HepG2 (cell line): ENCODE measurements around the gene PGK1. TPM values are rescaled to one million over a fixed set of nuclear protein-coding genes. Genes with fewer than 3 reads are reported as not detected.

Experiments
- AGO1 ChIP-seq: fragments of 200-400 bp; formaldehyde crosslinking; IDR thresholded peaks from 2 replicates; pipeline ENCODE4 v1.6.1; 2017; ENCODE audit warnings: mild to moderate bottlenecking, low read depth, low read length, moderate library complexity; ENCODE audit not compliant: poor library complexity, severe bottlenecking
- GMEB1 ChIP-seq: sonication (generic); formaldehyde crosslinking; IDR thresholded peaks from 2 replicates; pipeline ENCODE4 v1.5.1; 2020; ENCODE audit warnings: missing genetic modification reagents, mild to moderate bottlenecking, borderline replicate concordance
- HMG20A ChIP-seq: IDR thresholded peaks from 2 replicates; pipeline ENCODE4 v1.6.1; 2016; ENCODE audit warnings: borderline replicate concordance
- KDM5A ChIP-seq: fragments of 200-600 bp; sonication (generic); IDR thresholded peaks from 2 replicates; pipeline ENCODE4 v1.7.0; 2018; ENCODE audit warnings: antibody characterized with exemption, mild to moderate bottlenecking, low read length, borderline replicate concordance
- MZF1 ChIP-seq: sonication (generic); formaldehyde crosslinking; IDR thresholded peaks from 2 replicates; pipeline ENCODE4 v1.8.1; 2023; ENCODE audit warnings: mild to moderate bottlenecking, missing genetic modification reagents, borderline replicate concordance
- NFE2 ChIP-seq: sonication (generic); formaldehyde crosslinking; IDR thresholded peaks from 2 replicates; pipeline ENCODE4 v1.4.0; 2020; ENCODE audit warnings: missing genetic modification reagents
- NONO ChIP-seq, 2 experiments: fragments of 450-650 bp in 1 of 2; sonication (generic) in 1 of 2; formaldehyde crosslinking in 1 of 2; IDR thresholded peaks in 1 of 2; conservative IDR thresholded peaks in 1 of 2; 2 replicates each; pipeline versions ENCODE4 v1.6.1 to v1.8.0; 2017 to 2022; ENCODE audit warnings: mild to moderate bottlenecking in 1 of 2, missing genetic modification reagents in 1 of 2, moderate library complexity in 1 of 2
- SP1 ChIP-seq, 2 experiments: fragments of 450-650 bp in 1 of 2; sonication (generic) in 1 of 2; formaldehyde crosslinking in 1 of 2; IDR thresholded peaks; 2 replicates each; pipeline versions ENCODE4 v1.4.0 to v1.6.1; 2016 to 2020; ENCODE audit warnings: missing genetic modification reagents in 1 of 2
- ZBED4 ChIP-seq: sonication (generic); formaldehyde crosslinking; IDR thresholded peaks from 2 replicates; pipeline ENCODE4 v1.4.0; 2020; ENCODE audit warnings: missing genetic modification reagents, borderline replicate concordance
- ZFP36 ChIP-seq: fragments of 150-350 bp; IDR thresholded peaks from 2 replicates; pipeline ENCODE4 v1.6.1; 2018; ENCODE audit warnings: borderline replicate concordance, low read length, low read depth; ENCODE audit not compliant: partially characterized antibody
- ZHX2 ChIP-seq, 2 experiments: sonication (generic) in 1 of 2; formaldehyde crosslinking in 1 of 2; IDR thresholded peaks; 2 replicates each; pipeline versions ENCODE4 v1.6.1 to v1.9.0; 2014 to 2022; ENCODE audit warnings: antibody characterized with exemption in 1 of 2, borderline replicate concordance in 1 of 2, inconsistent platforms in 1 of 2, low read depth in 1 of 2, missing genetic modification reagents in 1 of 2
- ZNF496 ChIP-seq: sonication (generic); formaldehyde crosslinking; IDR thresholded peaks from 2 replicates; pipeline ENCODE4 v1.8.1; 2023; ENCODE audit warnings: mild to moderate bottlenecking, moderate library complexity, missing genetic modification reagents; ENCODE audit not compliant: insufficient replicate concordance
- ZNF619 ChIP-seq: sonication (generic); formaldehyde crosslinking; IDR thresholded peaks from 2 replicates; pipeline ENCODE4 v1.4.0; 2020; ENCODE audit warnings: mild to moderate bottlenecking, missing genetic modification reagents
- ZNF766 ChIP-seq: sonication (generic); formaldehyde crosslinking; IDR thresholded peaks from 2 replicates; pipeline ENCODE4 v1.5.0; 2020; ENCODE audit warnings: missing genetic modification reagents, borderline replicate concordance
- polyA plus RNA-seq, 8 experiments: library from polyadenylated mRNA; depleted of rRNA in 3 of 8; stranded (reverse) in 7 of 8; unstranded in 1 of 8; fragments of >200 nt; fragmentation: Illumina TruSeq in 4 of 8; extraction: Trizol in 4 of 8; gene quantifications; 2 replicates each; pipeline versions ENCODE4 v1.2.1 to v1.2.3, GENCODE V29; 2011 to 2016; ENCODE audit warnings: low read depth in 4 of 8, missing spikeins in 1 of 8, mixed read lengths in 1 of 8; ENCODE audit not compliant: insufficient read depth in 1 of 8
- total RNA-seq, 5 experiments: library from RNA; depleted of rRNA; stranded (reverse); fragments of >200 nt; fragmentation: Illumina TruSeq; extraction: Trizol; gene quantifications; 2 replicates each; pipeline ENCODE4 v1.2.3, GENCODE V29; 2016; ENCODE audit warnings: low read depth in 1 of 5

The PGK1 gene
- total and polyA plus RNA-seq, 2 of the 13 experiments (the other 11 are each of a cell fraction or from before 2014, with no cell fraction given), result 325 to 1,274 TPM

- no peak for TF ChIP-seq KDM5A
- peak; percentile 86 for TF ChIP-seq AGO1
- no peak for TF ChIP-seq HMG20A (CRISPR knock-in tag)
- TF ChIP-seq ZNF496 (CRISPR knock-in tag), result no peak
- TF ChIP-seq ZNF619 (CRISPR knock-in tag), result no peak
- no peak for TF ChIP-seq NONO (IDR thresholded peaks at IDR 0.05)
- no peak; the same call in 1 of the 2 replicates for TF ChIP-seq NONO (CRISPR knock-in tag; conservative IDR thresholded peaks at IDR 0.05)
- TF ChIP-seq SP1 (IDR thresholded peaks at IDR 0.05), result no peak
- peak; percentile 32; the same call in 1 of the 2 replicates for TF ChIP-seq SP1 (CRISPR knock-in tag; IDR thresholded peaks at IDR 0.05)
- no peak for TF ChIP-seq MZF1 (CRISPR knock-in tag)
- TF ChIP-seq NFE2 (CRISPR knock-in tag), result no peak
- no peak for TF ChIP-seq ZHX2 (IDR thresholded peaks at IDR 0.05; ENCODE audit: low read depth)
- no peak for TF ChIP-seq ZHX2 (CRISPR knock-in tag; IDR thresholded peaks at IDR 0.05; ENCODE audit: borderline replicate concordance)
- TF ChIP-seq GMEB1 (CRISPR knock-in tag), result peak; percentile 75; the same call in 1 of the 2 replicates
- no peak for TF ChIP-seq ZBED4 (CRISPR knock-in tag)
- no peak for TF ChIP-seq ZNF766 (CRISPR knock-in tag)
- no peak for TF ChIP-seq ZFP36
Observed at GRCh38 chrX:78139160-78140123, 35.4 kb downstream of the PGK1 start, which contains the start of gene TAF9B (continued).
